Measurements from ENCODE around the gene TARS1. TPM values are rescaled to one million over a fixed set of nuclear protein-coding genes. Genes with fewer than 3 reads are reported as not detected.

The TARS1 gene
- total and polyA plus RNA-seq, 7 donors = 50.8 to 152 (median 66.3) TPM

DNA sequence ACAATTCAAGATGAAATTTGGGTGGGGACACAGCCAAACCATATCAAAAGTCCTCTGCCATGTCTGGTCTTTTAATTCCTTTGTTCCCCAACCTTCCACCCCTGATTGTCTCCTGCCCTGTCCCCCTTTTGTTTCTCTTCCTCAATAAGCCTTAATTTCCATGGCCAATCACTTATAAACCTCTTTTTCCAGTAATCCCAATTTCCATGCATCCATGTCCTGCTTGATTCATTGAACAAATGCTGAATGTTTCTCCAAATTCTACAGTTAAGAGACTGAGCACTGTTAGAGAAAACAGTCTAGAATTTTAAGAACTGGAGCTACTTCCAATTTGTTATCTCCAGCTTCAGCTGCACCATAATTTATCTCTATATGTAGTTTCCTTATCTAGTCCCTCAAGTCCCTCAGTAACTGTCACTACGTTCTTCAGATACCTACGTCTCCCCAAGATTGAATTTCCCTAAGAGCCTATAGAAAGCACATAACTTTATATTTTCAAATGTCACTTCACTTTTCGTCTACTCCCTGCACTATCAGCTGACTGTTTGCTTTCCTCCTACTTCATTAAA lies 34.2 kb downstream of the TARS1 start:
- ATAC-seq (no peak), DNase-seq (no peak)
- intact Hi-C loops (cut with DNase I) = no loop called here
- WGBS, 3 donors = 95 to 98% (median 97%) methylated on average over 3 of the region's 3 CpGs
- Histone ChIP-seq H3K27me3 (ENCODE audit: insufficient read depth in 3 of 3, low read length in 2 of 3) (no peaks in the 10 kb centered on the region), H3K4me1 (no peaks in the 10 kb centered on the region), H3K9me3 (no peaks in the 10 kb centered on the region), H3K4me3 (no peak overlapping the region), H3K36me3 (ENCODE audit: insufficient read depth in 1 of 2, low read depth in 1 of 2) (peaks cover 14 to 85% of the 10 kb centered on the region in 2 donors), H3K27ac (no peak overlapping the region)
- TF ChIP-seq, protein P1, sequence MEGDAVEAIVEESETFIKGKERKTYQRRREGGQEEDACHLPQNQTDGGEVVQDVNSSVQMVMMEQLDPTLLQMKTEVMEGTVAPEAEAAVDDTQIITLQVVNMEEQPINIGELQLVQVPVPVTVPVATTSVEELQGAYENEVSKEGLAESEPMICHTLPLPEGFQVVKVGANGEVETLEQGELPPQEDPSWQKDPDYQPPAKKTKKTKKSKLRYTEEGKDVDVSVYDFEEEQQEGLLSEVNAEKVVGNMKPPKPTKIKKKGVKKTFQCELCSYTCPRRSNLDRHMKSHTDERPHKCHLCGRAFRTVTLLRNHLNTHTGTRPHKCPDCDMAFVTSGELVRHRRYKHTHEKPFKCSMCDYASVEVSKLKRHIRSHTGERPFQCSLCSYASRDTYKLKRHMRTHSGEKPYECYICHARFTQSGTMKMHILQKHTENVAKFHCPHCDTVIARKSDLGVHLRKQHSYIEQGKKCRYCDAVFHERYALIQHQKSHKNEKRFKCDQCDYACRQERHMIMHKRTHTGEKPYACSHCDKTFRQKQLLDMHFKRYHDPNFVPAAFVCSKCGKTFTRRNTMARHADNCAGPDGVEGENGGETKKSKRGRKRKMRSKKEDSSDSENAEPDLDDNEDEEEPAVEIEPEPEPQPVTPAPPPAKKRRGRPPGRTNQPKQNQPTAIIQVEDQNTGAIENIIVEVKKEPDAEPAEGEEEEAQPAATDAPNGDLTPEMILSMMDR (IDR thresholded peaks at IDR 0.05) = no peak

DNA sequence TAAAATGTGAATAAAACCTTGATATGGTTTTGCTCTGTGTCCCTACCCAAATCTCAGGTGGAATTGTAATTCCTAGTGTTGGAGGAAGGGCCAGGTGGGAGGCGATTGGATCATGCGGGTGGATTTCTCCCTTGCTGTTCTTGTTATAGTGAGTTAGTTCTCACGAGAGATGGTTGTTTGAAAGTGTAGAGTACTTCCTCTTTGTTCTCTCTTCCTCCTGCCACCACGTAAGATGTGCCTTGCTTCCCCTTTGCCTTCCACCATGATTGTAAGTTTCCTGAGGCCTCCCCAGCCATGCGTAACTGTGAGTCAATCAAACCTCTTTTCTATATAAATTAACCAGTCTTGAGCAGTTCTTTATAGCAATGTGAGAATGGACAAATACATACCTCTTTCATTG lies 34.9 kb downstream of the TARS1 start:
- no peaks in the 10 kb centered on the region for H3K27me3 ChIP-seq (ENCODE audit: insufficient read depth in 3 of 3, low read length in 2 of 3)
- 87 to 94% (median 94%) methylated on average over 5 of the region's 5 CpGs for WGBS, 3 donors
- ATAC-seq = no peak

GRCh38 chr5:33476992-33477391 lies 36.2 kb downstream of the TARS1 start:
- WGBS, 3 donors = 93 to 99% (median 98%) methylated on average over 3 of the region's 3 CpGs
- H3K27me3 ChIP-seq (ENCODE audit: insufficient read depth in 3 of 3, low read length in 2 of 3) = no peaks in the 10 kb centered on the region
- DNase-seq (no peak), ATAC-seq (no peak)
- H3K9me3 ChIP-seq = no peaks in the 10 kb centered on the region
- H3K27ac ChIP-seq = no peak overlapping the region
- H3K36me3 ChIP-seq (ENCODE audit: insufficient read depth in 1 of 2, low read depth in 1 of 2) = peaks cover 10 to 66% of the 10 kb centered on the region in 2 donors
- no peak overlapping the region for H3K4me3 ChIP-seq
- TF ChIP-seq, protein P1 (IDR thresholded peaks at IDR 0.05) = no peak
- intact Hi-C loops (cut with DNase I) = no loop called here
- H3K4me1 ChIP-seq = no peaks in the 10 kb centered on the region

More for the DNA sequence above, 34.9 kb downstream of the TARS1 start:
- Histone ChIP-seq H3K4me3 (no peak overlapping the region), H3K36me3 (ENCODE audit: insufficient read depth in 1 of 2, low read depth in 1 of 2) (peaks cover 10 to 78% of the 10 kb centered on the region in 2 donors), H3K27ac (no peak overlapping the region), H3K4me1 (no peaks in the 10 kb centered on the region), H3K9me3 (no peaks in the 10 kb centered on the region)
- DNase-seq = no peak
- intact Hi-C loops (cut with DNase I) = no loop called here
- TF ChIP-seq, protein P1 (IDR thresholded peaks at IDR 0.05) = no peak

- DNase-seq = no peak
- Histone ChIP-seq H3K4me1 (no peaks in the 10 kb centered on the region), H3K9me3 (no peaks in the 10 kb centered on the region), H3K27ac (no peak overlapping the region), H3K4me3 (no peak overlapping the region), H3K36me3 (ENCODE audit: insufficient read depth in 1 of 2, low read depth in 1 of 2) (peaks cover 10 to 57% of the 10 kb centered on the region in 2 donors), H3K27me3 (ENCODE audit: insufficient read depth in 3 of 3, low read length in 2 of 3) (no peaks in the 10 kb centered on the region)
- no peak for ATAC-seq
- intact Hi-C loops (cut with DNase I) = no loop called here
- WGBS, 3 donors = 98 to 99% (median 99%) methylated on average over 2 of the region's 2 CpGs
- TF ChIP-seq, protein P1 (IDR thresholded peaks at IDR 0.05) = no peak
Measured at GRCh38 chr5:33477816-33478215, 37.1 kb downstream of the TARS1 start.

GRCh38 chr5:33479311-33479710 lies 38.5 kb downstream of the TARS1 start:
- H3K27me3 ChIP-seq (ENCODE audit: insufficient read depth in 3 of 3, low read length in 2 of 3) = no peaks in the 10 kb centered on the region
- no peak overlapping the region for H3K4me3 ChIP-seq
- H3K4me1 ChIP-seq = no peaks in the 10 kb centered on the region
- H3K9me3 ChIP-seq = no peaks in the 10 kb centered on the region
- intact Hi-C loops (cut with DNase I) = no loop called here
- H3K27ac ChIP-seq = no peak overlapping the region
- no peak for ATAC-seq
- WGBS, 3 donors = 95 to 98% (median 96%) methylated on average over 3 of the region's 3 CpGs
- TF ChIP-seq, protein P1 (IDR thresholded peaks at IDR 0.05) = no peak
- DNase-seq = no peak
- H3K36me3 ChIP-seq (ENCODE audit: insufficient read depth in 1 of 2, low read depth in 1 of 2) = peaks cover 5 to 44% of the 10 kb centered on the region in 2 donors

Measured in psoas muscle (tissue), 8 donors.